ENCODE data around the gene FGF5.
"Not testable (repeated sequence)": the region's sequence is repeated elsewhere in the genome, so short reads cannot be mapped to it uniquely, and the experiment has no call there.

FGF5 gene

GRCh38 chr4:80279751-80280150 lies 13.3 kb downstream of the FGF5 start:
- TF ChIP-seq POLR2A (IDR thresholded peaks at IDR 0.05; ENCODE audit: extremely low read depth, insufficient read length) (no peak), CTCF (IDR thresholded peaks at IDR 0.05; ENCODE audit: low read depth, low read length) (no peak), MAX (IDR thresholded peaks at IDR 0.05; ENCODE audit: low read depth, low read length) (no peak), MYC (IDR thresholded peaks at IDR 0.05; ENCODE audit: low read depth, low read length) (no peak)
- H3K4me3 ChIP-seq (ENCODE audit: low read depth, low read length) = no peak overlapping the region
- DNase-seq (ENCODE audit: low read depth) = no peak

DNA sequence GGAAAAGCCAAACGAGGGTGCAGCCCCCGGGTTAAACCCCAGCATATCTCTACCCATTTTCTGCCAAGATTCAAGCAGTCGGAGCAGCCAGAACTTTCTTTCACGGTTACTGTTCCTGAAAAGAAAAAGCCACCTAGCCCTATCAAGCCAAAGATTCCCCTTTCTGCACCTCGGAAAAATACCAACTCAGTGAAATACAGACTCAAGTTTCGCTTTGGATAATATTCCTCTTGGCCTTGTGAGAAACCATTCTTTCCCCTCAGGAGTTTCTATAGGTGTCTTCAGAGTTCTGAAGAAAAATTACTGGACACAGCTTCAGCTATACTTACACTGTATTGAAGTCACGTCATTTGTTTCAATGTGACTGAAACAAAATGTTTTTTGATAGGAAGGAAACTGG lies 20.0 kb downstream of the FGF5 start:
- TF ChIP-seq MYC (IDR thresholded peaks at IDR 0.05; ENCODE audit: low read depth, low read length) (no peak), MAX (IDR thresholded peaks at IDR 0.05; ENCODE audit: low read depth, low read length) (no peak), CTCF (IDR thresholded peaks at IDR 0.05; ENCODE audit: low read depth, low read length) (no peak), POLR2A (IDR thresholded peaks at IDR 0.05; ENCODE audit: extremely low read depth, insufficient read length) (no peak)
- DNase-seq (ENCODE audit: low read depth) = no peak
- H3K4me3 ChIP-seq (ENCODE audit: low read depth, low read length) = no peak overlapping the region

- H3K4me3 ChIP-seq (ENCODE audit: low read depth, low read length); DNase-seq (ENCODE audit: low read depth): not testable (repeated sequence)
Measured at GRCh38 chr4:80290665-80291064, 24.2 kb downstream of the FGF5 start.

GRCh38 chr4:80294206-80294605 lies 27.7 kb downstream of the FGF5 start:
- DNase-seq (ENCODE audit: low read depth) = no peak
- TF ChIP-seq CTCF (IDR thresholded peaks at IDR 0.05; ENCODE audit: low read depth, low read length) (no peak), POLR2A (IDR thresholded peaks at IDR 0.05; ENCODE audit: extremely low read depth, insufficient read length) (no peak), MAX (IDR thresholded peaks at IDR 0.05; ENCODE audit: low read depth, low read length) (no peak), MYC (IDR thresholded peaks at IDR 0.05; ENCODE audit: low read depth, low read length) (no peak)
- no peak overlapping the region for H3K4me3 ChIP-seq (ENCODE audit: low read depth, low read length)

DNA sequence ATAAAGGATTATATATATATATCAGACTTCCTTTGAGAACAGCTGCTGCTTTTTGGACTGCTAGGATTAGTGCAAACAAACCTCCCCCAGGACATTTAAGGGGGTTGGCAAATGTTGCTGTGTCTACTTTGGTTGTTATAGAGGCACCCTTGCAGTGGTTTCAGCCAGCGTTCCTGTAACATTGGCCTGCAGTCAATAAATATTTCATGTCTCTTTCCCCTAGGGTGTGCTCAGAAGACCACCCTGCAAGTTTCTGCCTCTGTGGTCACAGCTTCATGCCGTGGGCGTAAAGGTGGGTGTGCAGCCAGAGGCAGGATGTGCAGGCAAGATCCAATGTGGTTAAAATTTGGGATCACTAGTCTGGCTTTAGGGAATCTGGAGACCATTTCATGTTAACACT lies 28.9 kb downstream of the FGF5 start:
- no peak for DNase-seq (ENCODE audit: low read depth)
- H3K4me3 ChIP-seq (ENCODE audit: low read depth, low read length) = no peak overlapping the region
- TF ChIP-seq POLR2A (IDR thresholded peaks at IDR 0.05; ENCODE audit: extremely low read depth, insufficient read length) (no peak), MYC (IDR thresholded peaks at IDR 0.05; ENCODE audit: low read depth, low read length) (no peak), CTCF (IDR thresholded peaks at IDR 0.05; ENCODE audit: low read depth, low read length) (no peak), MAX (IDR thresholded peaks at IDR 0.05; ENCODE audit: low read depth, low read length) (no peak)

- no peak for TF ChIP-seq MAX (IDR thresholded peaks at IDR 0.05; ENCODE audit: low read depth, low read length)
- no peak for TF ChIP-seq POLR2A (IDR thresholded peaks at IDR 0.05; ENCODE audit: extremely low read depth, insufficient read length)
- TF ChIP-seq CTCF (IDR thresholded peaks at IDR 0.05; ENCODE audit: low read depth, low read length) = no peak
- no peak for TF ChIP-seq MYC (IDR thresholded peaks at IDR 0.05; ENCODE audit: low read depth, low read length)
- DNase-seq (ENCODE audit: low read depth) = no peak
- no peak overlapping the region for H3K4me3 ChIP-seq (ENCODE audit: low read depth, low read length)
Measured at GRCh38 chr4:80295826-80296225, 29.4 kb downstream of the FGF5 start.
